ENCODE measurements around the gene GOLGA8K. TPM values are rescaled to one million over a fixed set of nuclear protein-coding genes. Genes with fewer than 3 reads are reported as not detected.
"Not testable (repeated sequence)": the region's sequence is repeated elsewhere in the genome, so short reads cannot be mapped to it uniquely, and the experiment has no call there.

The GOLGA8K gene
- total and polyA plus RNA-seq, 7 donors: 0.03 to 0.30 (median 0.07) TPM; not detected in 2

DNA sequence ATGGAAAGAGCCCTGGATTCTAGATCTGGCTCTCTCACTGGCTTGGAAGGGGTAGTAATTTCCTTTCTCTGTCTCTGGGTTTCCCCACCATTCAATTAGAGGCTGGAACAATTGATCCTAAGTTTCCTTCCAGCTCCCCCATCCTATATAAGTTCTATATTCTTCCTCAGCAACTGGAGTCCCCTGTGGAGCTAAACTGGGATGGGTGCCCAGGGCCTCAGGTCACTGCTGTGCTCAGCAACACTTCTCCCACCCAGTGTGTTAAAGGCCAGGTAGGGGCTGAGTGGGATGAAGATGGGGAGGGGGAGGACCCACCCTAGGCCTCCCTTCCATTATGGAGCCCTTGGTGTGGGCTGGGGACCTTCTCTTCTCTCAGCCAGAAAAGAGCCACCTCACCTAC lies 46.2 kb downstream of the GOLGA8K start:
- ATAC-seq, DNase-seq, H3K4me1 ChIP-seq: not testable (repeated sequence)

DNA sequence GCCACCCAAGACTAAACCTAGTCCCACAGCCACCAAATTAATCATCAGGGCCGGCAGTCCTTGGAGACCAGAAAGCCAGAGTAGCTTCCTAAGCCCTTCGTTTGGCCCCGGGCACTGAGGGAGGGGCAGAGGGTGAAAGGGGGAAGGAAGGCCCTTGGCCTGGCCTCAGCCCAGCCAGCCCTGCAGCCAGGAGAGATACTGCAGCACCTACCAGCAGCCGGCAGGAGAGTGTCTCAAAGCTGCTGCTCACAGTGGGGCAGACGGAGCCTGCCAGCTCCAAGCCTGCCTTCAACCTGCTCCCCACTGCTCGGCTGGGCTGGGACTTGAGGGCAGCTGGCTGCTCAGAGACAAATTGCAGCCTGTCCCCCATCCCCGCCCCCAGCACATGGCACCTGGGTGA lies 50.3 kb downstream of the GOLGA8K start:
- H3K27me3 ChIP-seq (ENCODE audit: insufficient read depth in 3 of 3, low read length in 2 of 3); H3K9me3 ChIP-seq; H3K27ac ChIP-seq; intact Hi-C loops (cut with DNase I); H3K4me3 ChIP-seq; ATAC-seq; H3K36me3 ChIP-seq (ENCODE audit: insufficient read depth in 1 of 2, low read depth in 1 of 2); DNase-seq; H3K4me1 ChIP-seq: not testable (repeated sequence)
- whole genome bisulfite sequencing, 3 donors: no CpG with 5 or more reads among the region's 7 CpGs

More for the DNA sequence above, 46.2 kb downstream of the GOLGA8K start:
- H3K27me3 ChIP-seq (ENCODE audit: insufficient read depth in 3 of 3, low read length in 2 of 3); H3K4me3 ChIP-seq; intact Hi-C loops (cut with DNase I); H3K36me3 ChIP-seq (ENCODE audit: insufficient read depth in 1 of 2, low read depth in 1 of 2); H3K9me3 ChIP-seq; H3K27ac ChIP-seq: not testable (repeated sequence)

DNA sequence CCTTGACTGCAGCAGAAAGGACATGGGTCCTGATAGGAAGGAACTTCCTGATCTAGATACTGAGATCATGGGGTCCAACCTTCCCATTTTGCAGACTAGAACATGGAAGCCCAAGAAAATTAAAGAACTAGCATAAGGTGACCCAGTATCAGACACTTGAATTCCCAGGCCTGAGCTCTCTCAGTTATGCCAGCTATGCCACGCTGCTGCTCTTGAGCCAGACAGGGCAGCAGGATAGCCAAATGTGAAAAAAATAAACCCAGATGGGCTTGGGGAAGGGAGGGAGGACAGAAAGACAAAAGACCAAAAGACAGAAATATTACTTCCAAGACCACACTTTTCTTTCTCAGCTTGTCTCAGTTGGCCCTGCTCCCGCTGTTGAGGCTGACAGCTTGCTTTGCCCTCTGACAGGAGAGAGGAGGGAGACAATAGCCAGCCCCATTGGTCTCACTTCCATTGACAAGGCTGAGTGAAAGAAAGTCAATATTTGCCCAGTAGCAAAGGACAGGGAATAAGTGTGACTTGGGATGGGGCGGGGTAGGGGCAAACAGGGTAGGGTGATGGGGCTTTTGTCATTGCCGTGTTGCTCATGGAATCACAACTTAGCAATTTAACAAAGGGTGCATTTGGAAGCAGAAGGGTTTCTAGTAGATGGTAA lies 52.4 kb downstream of the GOLGA8K start:
- H3K27ac ChIP-seq; H3K27me3 ChIP-seq (ENCODE audit: insufficient read depth in 3 of 3, low read length in 2 of 3); intact Hi-C loops (cut with DNase I); DNase-seq; ATAC-seq; H3K4me3 ChIP-seq; H3K4me1 ChIP-seq; H3K9me3 ChIP-seq; H3K36me3 ChIP-seq (ENCODE audit: insufficient read depth in 1 of 2, low read depth in 1 of 2): not testable (repeated sequence)
- WGBS, 3 donors: 72% methylated on average over 2 of the region's 4 CpGs; no CpG with 5 or more reads in 2 of the 3 donors

DNA sequence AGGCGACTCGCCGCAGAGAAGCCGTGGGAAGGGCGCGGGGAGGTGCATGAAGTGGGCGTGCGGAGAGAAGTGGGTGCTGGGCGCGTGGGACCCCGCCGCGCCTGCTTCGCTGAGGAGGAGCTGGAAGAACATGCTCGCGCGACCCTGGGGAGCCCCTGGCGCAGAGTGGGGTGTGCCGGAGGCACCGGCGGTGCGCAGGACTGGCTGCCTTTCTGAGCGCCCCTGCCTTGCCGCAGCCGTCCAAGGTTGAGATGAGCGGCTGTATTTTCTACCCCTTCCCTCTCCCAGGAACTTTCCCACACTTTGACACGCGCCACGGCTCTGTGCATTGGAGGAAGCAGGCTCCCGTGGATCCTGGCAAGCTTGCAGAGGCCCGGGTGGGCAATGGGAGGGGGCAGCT lies 56.1 kb downstream of the GOLGA8K start:
- WGBS, 3 donors: 4% methylated on average over 4 to 16 of the region's 31 CpGs; no CpG with 5 or more reads in 1 of the 3 donors
- intact Hi-C loops (cut with DNase I); ATAC-seq; H3K4me3 ChIP-seq; H3K27me3 ChIP-seq (ENCODE audit: insufficient read depth in 3 of 3, low read length in 2 of 3); DNase-seq; H3K27ac ChIP-seq; H3K9me3 ChIP-seq; H3K4me1 ChIP-seq; H3K36me3 ChIP-seq (ENCODE audit: insufficient read depth in 1 of 2, low read depth in 1 of 2): not testable (repeated sequence)

DNA sequence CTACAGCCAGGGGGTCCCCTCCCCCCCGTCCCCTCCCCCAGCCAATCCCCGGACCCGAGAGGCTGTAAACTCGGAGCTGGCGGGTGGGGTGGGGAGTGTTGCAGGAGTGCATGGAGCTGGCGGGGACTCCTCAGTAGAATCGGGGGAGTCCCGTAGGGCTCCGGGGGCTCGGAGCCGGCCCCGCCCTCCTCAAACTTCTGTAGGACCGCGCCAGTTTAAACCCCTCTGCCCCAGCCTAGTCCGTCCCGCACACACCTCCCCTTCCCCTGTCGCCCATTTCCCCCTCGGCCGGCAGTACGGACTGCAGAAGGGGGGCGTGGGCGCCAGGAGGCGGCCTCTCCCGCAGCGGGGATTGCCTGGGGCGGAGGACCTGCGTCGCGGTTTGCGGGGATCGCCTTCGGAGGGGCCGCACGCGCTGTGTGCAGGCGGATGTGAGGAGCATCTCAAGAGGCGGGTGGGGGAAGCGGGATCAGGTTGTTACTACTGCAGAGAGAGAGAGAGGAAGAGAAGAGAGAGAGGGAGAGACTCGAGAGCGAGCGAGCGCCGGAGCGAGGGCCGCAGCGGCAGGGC lies 57.0 kb downstream of the GOLGA8K start:
- H3K9me3 ChIP-seq; DNase-seq; H3K4me1 ChIP-seq; H3K27ac ChIP-seq; intact Hi-C loops (cut with DNase I); H3K36me3 ChIP-seq (ENCODE audit: insufficient read depth in 1 of 2, low read depth in 1 of 2); H3K27me3 ChIP-seq (ENCODE audit: insufficient read depth in 3 of 3, low read length in 2 of 3); ATAC-seq; H3K4me3 ChIP-seq: not testable (repeated sequence)
- 0% methylated on average over 8 of the region's 46 CpGs; no CpG with 5 or more reads in 2 of the 3 donors for WGBS, 3 donors

DNA sequence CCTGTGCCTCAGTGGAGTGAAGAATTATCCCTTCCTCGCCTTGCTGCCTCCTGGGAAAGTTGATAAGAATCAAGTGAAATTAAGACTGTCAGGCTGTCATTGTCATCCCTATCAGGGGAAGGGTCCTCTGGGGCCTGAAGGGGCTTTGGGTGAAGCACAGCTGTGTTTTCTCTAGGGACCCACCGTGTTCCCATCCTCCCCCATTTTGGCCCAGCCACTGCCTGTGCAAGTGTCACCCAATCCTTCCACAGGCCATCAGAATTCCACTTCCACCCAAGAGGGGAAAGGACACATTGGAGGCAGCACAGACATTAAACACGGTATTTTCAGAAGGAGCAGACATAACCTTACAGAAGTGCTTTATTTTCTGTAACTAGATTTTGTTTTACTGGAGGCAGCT lies 59.2 kb downstream of the GOLGA8K start:
- intact Hi-C loops (cut with DNase I); H3K27ac ChIP-seq; H3K4me3 ChIP-seq; DNase-seq; H3K9me3 ChIP-seq; H3K27me3 ChIP-seq (ENCODE audit: insufficient read depth in 3 of 3, low read length in 2 of 3); ATAC-seq; H3K4me1 ChIP-seq; H3K36me3 ChIP-seq (ENCODE audit: insufficient read depth in 1 of 2, low read depth in 1 of 2): not testable (repeated sequence)
- WGBS, 3 donors: 44 to 69% (median 59%) methylated on average over 1 of the region's 3 CpGs

Other genes with a start within 250 kb of the GOLGA8K start
- 1 to 10 TPM in 1 of 4 donors, under 1 TPM in 2, not detected in 1; 0.32 to 1.4 (median 0.48) TPM for gene GOLGA8O, start 52.3 kb upstream of the GOLGA8K start, total RNA-seq
- under 1 TPM; 0.05 to 0.08 (median 0.07) TPM for gene GOLGA8O, start 52.3 kb upstream of the GOLGA8K start, polyA plus RNA-seq
- 1 to 10 TPM; 2.3 to 3.0 (median 2.8) TPM for gene GOLGA8N, start 190.2 kb upstream of the GOLGA8K start, total RNA-seq
- gene GOLGA8N, start 190.2 kb upstream of the GOLGA8K start, polyA plus RNA-seq: 1 to 10 TPM; 1.1 TPM
- 1 to 10 TPM; 1.1 to 2.8 (median 2.0) TPM for gene ARHGAP11A, start 212.2 kb upstream of the GOLGA8K start, total RNA-seq
- gene ARHGAP11A, start 212.2 kb upstream of the GOLGA8K start, polyA plus RNA-seq: 1 to 10 TPM in 1 of 3 donors, under 1 TPM in 2; 0.41 to 2.4 (median 0.57) TPM
- gene SCG5, start 238.4 kb upstream of the GOLGA8K start, total RNA-seq: under 1 TPM in 1 of 4 donors, not detected in 3; 0.21 TPM
- under 1 TPM; 0.15 to 0.86 (median 0.52) TPM for gene SCG5, start 238.4 kb upstream of the GOLGA8K start, polyA plus RNA-seq

Data from psoas muscle (tissue), 8 donors.